ENCODE results near the gene SETD3. TPM values are rescaled to one million over a fixed set of nuclear protein-coding genes. Genes with fewer than 3 reads are reported as not detected.

SETD3 gene
- total and polyA plus RNA-seq, 2 of the 8 experiments (the other 6 are each of a cell fraction or from before 2014, with no cell fraction given) = 24.0 to 64.0 TPM

DNA sequence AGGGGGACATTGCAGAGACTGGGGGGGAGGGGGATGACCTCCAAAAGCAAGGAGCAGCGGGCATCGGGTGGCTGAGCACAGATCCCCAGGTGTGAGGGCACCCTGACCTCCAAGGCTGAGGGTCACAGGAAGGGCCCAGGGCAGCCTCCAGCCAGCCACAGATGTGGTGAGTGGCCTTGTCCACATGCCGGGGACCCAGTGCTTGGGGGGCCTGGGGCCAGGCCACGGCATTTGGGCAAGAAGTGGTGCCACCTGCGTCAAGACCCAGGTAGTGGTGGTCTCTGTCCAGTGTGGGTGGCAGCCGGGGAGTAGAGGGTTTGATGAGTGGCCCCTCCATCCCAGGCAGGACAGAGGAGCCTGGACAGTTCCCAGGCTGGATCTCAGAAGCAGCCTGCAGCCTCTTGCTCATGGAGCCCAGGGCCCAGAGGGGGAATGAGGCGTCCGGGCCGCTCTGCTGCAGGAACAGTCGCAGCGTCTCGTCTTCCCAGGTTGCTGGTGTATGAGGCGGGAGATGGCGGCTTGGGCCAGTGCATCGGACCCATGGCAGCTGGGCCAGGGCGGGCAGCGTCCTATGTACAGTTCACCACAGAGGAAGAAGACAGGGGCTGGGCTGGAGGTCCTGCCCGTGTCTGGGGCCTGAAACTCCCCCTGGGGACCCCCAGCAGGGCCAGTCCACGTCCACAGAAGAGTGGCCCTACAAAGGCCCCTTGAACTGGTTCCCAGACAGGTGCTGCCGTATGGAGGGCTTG lies 34.1 kb upstream of the SETD3 start:
- ChIA-PET POLR2A (ENCODE audit: partially characterized antibody) (interaction anchor here (0.8 to 2.1 kb wide), 4 partner anchors 9 to 129 kb away, joined by 3 to 5 read pairs (median 4); partner anchors contain the start of genes CCNK and SETD3), CTCF (ENCODE audit: partially characterized antibody) (interaction anchor here (0.8 to 3.8 kb wide), 4 partner anchors 11 to 113 kb away, joined by 4 to 32 read pairs (median 20); no protein-coding TSS in a partner anchor)
- Histone ChIP-seq H3K27ac (ENCODE audit: low read depth, low read length) (no peak overlapping the region), H4K20me1 (replicated peaks in 1 of 2; ENCODE audit: control insufficient read depth in 1 of 2, insufficient read depth in 2 of 2, low read length in 2 of 2) (peaks cover 6 to 7% of the 10 kb centered on the region in 2 experiments), H2BK5ac (ENCODE audit: low read depth, low read length) (no peak overlapping the region), H3K4ac (replicated peaks; ENCODE audit: insufficient read length, low read depth, low read length) (no peak overlapping the region), H2BK12ac (ENCODE audit: low read depth, low read length) (no peak overlapping the region), H2AK5ac (ENCODE audit: low read depth, low read length) (no peak overlapping the region), H3K23me2 (ENCODE audit: low read depth, low read length) (no peaks in the 10 kb centered on the region), H3K18ac (ENCODE audit: extremely low read depth, low read length) (no peak overlapping the region), H3K9me3 (ENCODE audit: insufficient read depth in 2 of 2, low read depth in 1 of 2, low read length in 1 of 2) (no peaks in the 10 kb centered on the region), H3K4me3 (ENCODE audit: extremely low read depth in 1 of 4, insufficient read depth in 2 of 4, low read depth in 3 of 4, low read length in 4 of 4) (no peak overlapping the region), H4K8ac (ENCODE audit: extremely low read depth, insufficient read depth, low read length) (no peak overlapping the region), H3K36me3 (ENCODE audit: control insufficient read depth in 2 of 4, insufficient read depth in 4 of 4, low read length in 3 of 4) (peaks cover 0 to 11% (median 0%) of the 10 kb centered on the region in 4 experiments; a peak in 2 of 8 replicates), H3K9ac (replicated peaks in 1 of 4; ENCODE audit: extremely low read depth in 1 of 4, low read depth in 3 of 4, low read length in 3 of 4) (no peak overlapping the region), H2AFZ (ENCODE audit: low read length) (no peak overlapping the region), H3K79me2 (ENCODE audit: control insufficient read depth in 1 of 2, insufficient read depth in 2 of 2, low read length in 2 of 2) (0 out of 4 replicates have a peak, but pooled peaks cover 0 to 2% of the 10 kb centered on the region in 2 experiments), H3K4me1 (replicated peaks in 1 of 4; ENCODE audit: control insufficient read depth in 3 of 4, insufficient read depth in 4 of 4, low read length in 3 of 4) (peaks cover 0 to 5% (median 2%) of the 10 kb centered on the region in 4 experiments; a peak in 2 of 7 replicates), H4K5ac (ENCODE audit: insufficient read length, low read depth, low read length) (no peak overlapping the region), H3K79me1 (ENCODE audit: low read depth, low read length) (no peaks in the 10 kb centered on the region; the same call in none of the 2 replicates), H4K91ac (replicated peaks; ENCODE audit: insufficient read length, low read length) (no peak overlapping the region), H2BK120ac (replicated peaks; ENCODE audit: low read depth, low read length) (no peak overlapping the region), H3K14ac (ENCODE audit: insufficient read length) (no peak overlapping the region), H3K27me3 (replicated peaks in 1 of 4; ENCODE audit: control insufficient read depth in 3 of 4, extremely low read depth in 1 of 4, insufficient read depth in 3 of 4, low read length in 3 of 4) (no peaks in the 10 kb centered on the region; a peak in 1 of 7 replicates), H3K56ac (replicated peaks; ENCODE audit: insufficient read length, low read depth, low read length) (no peak overlapping the region), H2BK15ac (ENCODE audit: low read length) (no peak overlapping the region), H2BK20ac (ENCODE audit: low read length) (no peak overlapping the region), H3K23ac (ENCODE audit: insufficient read length) (no peak overlapping the region), H3K4me2 (ENCODE audit: insufficient read depth in 1 of 2, low read depth in 2 of 2, low read length in 2 of 2) (no peak overlapping the region)
- no peak for FAIRE-seq
- 95% methylated on average over 16 of the region's 20 CpGs; no CpG with 5 or more reads in 1 of the 2 experiments for WGBS, 2 experiments (ENCODE audit: extremely low coverage in 1 of 2, insufficient coverage in 1 of 2, insufficient read length in 1 of 2, insufficient replicate concordance in 2 of 2, low coverage in 1 of 2, low lambda C conversion rate in 2 of 2, missing lambda C conversion rate in 1 of 2)
- DNase-seq (ENCODE audit: low read depth in 1 of 2, low spot score in 2 of 2) = no peak
- TF ChIP-seq RNF2 (IDR thresholded peaks at IDR 0.05; ENCODE audit: borderline replicate concordance, low read depth, low read length, missing control alignments, poor library complexity, severe bottlenecking) (no peak), YY1 (IDR thresholded peaks at IDR 0.05; ENCODE audit: low read depth, low read length) (no peak), TCF12 (IDR thresholded peaks at IDR 0.05; ENCODE audit: low read depth, low read length) (no peak), SP1 (IDR thresholded peaks at IDR 0.05; ENCODE audit: low read depth, low read length) (no peak), ATF2 (IDR thresholded peaks at IDR 0.05; ENCODE audit: low read length) (no peak), MAX (IDR thresholded peaks at IDR 0.05) (no peak), KDM1A (IDR thresholded peaks at IDR 0.05; ENCODE audit: borderline replicate concordance, low read length) (no peak), TBP (IDR thresholded peaks at IDR 0.05; ENCODE audit: low read depth, low read length) (no peak)

All from H1 (cell line).